ENCODE measurements around the gene GNG4.
A peak's percentile ranks its signal among the peaks of the same experiment; 100 is the strongest.

The GNG4 gene

DNA sequence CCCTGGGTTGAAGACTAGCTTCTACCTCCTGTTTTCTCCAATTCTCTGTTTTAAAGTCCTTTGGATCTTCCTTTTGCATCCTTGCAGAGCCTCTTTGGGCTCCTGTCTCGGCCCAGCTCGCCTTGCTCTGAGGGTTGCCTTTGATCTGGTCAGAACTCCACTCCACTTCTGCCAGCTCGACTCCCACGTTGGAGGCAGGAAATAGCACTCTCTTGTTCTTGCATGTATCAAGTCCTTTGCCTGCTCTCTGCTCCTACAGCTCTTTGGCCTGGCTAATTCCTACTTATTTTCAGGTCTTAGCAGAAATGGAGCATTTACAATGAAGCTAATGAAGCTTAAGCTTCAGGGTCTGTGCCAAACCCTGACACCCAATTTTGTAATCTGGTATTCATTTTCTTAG is 124.3 kb downstream of the GNG4 start:
- DNase-seq: no peak

GRCh38 chr1:235516862-235517446 is 132.6 kb downstream of the GNG4 start:
- DNase-seq: no peak

DNA sequence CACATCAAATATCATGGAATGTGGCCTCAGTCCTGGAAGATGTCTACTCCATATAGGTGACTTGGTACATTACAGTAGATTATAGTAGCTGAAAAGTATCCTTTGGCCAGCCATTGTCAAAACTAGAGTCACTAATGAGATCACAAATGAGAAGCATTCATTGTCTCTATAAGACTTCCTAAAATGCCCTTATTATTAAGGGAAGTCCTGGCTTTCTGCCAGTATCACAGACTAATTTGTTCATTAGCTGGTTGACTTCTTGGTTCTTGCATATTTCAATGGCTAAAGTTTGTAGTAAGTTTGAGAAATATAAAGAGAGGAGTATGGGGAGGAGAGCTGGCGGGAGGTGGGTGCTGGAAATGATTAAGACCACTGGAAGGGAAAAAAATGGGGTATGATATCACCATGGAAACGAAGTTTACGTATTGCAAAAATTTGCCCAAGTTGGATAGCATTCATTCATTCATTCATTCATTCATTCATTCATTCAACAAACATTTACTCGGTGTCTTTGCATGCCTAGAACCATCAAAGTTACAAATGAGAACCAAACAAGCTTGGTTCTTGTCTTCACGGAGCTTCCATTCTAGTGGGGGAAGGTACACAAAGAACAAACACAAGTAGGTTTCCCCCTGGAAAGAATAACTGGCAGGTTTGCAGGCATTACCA is 133.6 kb downstream of the GNG4 start:
- DNase-seq: no peak

DNA sequence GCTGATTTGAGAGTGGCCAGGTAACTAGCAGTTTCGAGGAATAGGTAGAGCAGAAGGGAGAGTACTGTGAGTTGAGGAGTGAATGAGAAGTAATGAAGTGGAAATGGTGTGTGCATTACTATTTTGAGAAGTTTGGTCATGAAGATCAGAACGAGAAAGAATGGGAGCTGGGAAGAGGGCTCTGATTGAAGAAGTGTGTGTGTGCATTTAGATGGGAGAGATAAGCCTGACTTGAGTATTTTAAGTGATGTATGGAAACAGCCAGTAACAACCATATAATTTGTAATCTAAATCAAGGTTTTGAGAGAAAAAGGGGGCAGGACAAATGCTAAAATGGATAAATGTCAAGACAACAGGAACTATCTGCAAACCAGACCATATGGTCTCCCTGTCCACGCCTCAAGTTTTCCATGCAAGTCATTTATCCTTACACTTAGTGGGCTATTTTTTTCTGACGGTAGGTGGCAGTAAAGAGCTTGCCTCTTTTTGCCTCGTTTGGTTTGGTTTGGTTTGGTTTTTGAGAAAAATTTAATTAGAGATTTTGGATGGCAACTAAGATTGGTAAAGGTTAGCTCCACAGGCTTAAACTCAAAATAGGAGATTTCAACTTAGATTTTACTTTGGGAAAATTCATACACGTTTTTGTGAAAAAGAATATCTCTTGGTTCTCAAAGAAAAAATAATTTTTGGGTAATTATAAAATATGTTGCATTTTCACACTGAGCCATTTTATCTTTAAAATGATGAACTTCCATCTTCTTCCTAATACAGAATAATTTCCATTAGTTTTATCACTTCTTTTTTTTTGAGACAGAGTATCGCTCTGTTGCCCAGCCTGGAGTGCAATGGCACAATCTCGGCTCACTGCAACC is 135.9 kb downstream of the GNG4 start:
- DNase-seq: peak; percentile 68

DNA sequence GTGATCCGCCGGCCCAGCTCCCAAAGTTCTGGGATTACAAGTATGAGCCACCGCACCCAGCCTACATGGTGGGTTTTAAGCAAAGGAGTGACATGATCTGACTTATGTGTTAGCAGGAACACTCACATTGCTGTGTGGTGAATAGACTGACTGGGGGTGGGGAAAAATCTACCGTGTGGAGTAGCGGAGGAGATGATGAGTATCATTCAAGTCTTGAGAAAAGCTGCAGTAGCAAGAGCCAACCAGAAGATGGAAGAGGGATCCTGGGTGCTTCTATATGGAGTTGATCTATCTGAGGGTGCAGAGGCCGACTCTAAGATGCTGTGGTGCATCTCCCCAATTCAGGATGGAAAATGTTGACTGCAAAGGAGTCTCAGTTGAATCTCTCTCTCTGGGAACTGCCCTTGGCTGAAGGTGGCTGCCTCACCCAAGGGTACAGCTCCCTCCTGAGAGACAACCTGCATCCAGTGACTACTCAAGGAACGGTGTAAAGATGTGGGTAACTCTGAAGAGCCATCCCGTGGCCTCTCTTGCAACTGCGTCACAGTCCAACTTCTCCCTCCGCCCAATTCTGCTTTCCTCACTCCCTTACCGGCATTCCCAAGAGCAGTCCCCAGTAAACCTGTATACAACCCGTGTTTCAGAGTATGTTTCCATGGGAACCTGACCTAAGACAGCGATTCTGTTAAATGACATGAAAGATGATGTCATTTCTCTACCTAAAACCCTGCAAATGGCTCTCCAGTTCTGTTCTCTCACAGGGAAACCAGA is 137.9 kb downstream of the GNG4 start:
- DNase-seq: no peak

DNA sequence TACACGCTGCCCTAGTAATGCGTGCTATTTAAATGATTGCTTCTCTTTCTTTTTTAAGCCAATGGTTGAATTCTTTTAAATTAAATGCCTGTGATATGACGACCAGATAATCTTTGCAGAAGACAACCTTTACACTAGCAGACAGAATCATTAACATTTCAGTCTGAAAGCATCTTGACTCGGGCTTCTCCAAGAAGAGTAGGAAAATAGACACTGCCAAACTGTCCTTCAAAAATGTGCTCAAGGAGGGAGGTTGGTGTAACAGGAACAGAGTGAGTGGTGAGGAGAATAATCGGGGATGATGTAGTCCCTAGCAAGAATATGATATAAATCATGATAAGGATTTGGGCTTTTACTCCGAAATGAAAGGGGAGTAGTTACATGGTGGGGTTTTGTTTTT is 138.8 kb downstream of the GNG4 start:
- no peak for DNase-seq

DNA sequence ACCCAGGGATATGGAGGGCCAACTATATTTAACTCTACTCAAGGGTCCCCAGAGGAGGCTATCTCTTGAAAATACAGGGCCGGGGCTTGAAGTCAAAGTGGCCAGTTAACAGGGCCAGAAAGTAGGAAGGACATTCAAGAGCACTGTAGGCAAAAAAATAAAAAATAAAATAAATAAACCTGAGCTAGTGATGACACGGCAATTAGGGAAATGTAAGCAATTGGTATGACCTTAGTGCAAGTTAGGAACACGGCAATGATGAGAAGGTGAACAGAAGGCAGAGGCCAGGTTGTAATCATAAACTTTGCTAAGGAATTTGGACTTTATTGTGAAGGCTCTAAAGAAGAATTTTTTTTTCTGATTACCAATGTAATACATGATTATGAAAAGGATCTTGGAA is 142.0 kb downstream of the GNG4 start:
- no peak for DNase-seq

- DNase-seq: peak; percentile 98
Measured at GRCh38 chr1:235504494-235505222, 144.9 kb downstream of the GNG4 start.

GRCh38 chr1:235504122-235504493 is 145.5 kb downstream of the GNG4 start, which contains the start of gene B3GALNT2:
Gene B3GALNT2 (minus strand): TSS chr1:235504452. CDS start chr1:235504252, 200 bp downstream.
- DNase-seq: no peak

DNA sequence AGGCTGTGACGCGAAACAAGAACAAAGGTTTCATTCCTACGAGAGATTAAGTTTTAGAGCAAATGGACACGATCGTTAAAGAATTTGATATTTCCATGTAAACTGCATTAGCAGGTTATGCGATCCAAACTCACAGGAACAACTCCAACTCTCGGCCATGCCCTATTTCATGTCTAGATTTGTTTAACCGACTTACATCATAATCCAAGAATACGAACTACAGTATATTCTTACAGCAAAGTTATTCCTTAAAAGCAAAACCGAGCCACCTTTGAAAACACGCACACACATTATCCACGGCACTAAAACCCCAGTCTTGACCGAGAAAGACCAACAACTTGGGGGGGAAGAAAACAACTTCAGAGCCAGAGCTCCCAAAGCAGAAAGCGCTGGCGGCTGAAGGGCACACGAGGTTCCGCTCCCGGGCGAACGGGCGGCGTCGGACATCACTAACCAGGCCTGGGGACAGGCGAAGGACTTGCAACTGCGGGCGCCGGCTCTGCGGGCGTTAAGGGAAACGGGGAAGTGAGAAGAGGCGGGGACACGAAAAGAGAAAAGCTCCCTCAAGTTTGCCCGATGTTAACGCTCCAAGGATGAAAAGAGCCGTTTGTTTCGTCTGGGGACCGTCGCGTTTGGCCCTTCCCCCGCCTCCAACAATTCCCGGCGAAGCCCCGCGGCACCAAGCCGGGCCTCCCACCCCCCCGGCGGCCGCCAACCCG is 146.0 kb downstream of the GNG4 start:
- DNase-seq: peak; percentile 55

DNA sequence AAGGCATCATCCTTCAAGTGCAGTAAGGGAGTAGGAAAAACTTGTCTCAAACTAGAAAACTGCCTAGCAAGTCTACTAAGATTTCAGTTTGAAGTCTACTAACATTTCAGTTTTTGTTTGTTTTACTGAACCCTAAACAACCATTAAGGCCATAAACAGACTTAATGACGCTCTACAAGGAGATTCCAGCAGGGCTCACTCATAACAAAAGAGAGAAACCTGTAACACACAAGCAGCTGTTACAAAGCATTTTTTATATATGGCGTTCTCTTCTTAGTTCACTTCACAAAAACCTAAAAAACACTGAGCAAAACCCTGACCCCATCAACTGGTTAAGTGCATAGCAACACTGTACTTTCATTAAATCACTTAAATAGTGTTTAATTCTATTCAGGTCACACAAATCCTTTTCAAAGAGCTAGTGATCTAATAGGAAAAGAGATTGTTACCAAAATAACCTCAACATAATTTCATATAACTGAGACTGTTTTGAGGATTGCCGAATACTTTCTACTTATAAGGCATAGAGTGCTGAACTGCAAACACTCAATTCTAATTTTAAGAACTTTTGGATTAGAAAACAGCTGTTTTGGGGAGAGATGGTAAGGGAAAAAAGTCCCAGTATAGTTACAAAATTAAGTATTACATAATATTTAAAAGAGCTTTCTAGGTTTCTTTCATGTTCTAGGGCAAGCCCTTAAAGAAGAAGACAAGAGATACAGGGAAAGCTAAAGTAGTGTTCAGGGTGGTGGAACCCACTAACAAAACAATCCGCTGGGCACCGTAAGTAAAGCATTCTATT is 146.8 kb downstream of the GNG4 start:
- no peak for DNase-seq

GRCh38 chr1:235500971-235501540 is 148.5 kb downstream of the GNG4 start:
- DNase-seq: no peak

Measured in NCI-H2227 treated with DMSO at 0.1 percent for 48 hours (cell line).